GM12892 (cell line): ENCODE data around the gene ANKRD63.

Experiments used
- POLR2A ChIP-seq: IDR thresholded peaks from 2 replicates; pipeline ENCODE4 v1.6.1; 2011; ENCODE audit warnings: low read depth, low read length, control low read depth
- POLR2AphosphoS5 ChIP-seq: IDR thresholded peaks from 2 replicates; pipeline ENCODE4 v1.6.1; 2011; ENCODE audit warnings: low read depth, low read length, control low read depth
- TAF1 ChIP-seq: IDR thresholded peaks from 2 replicates; pipeline ENCODE4 v1.6.1; 2011; ENCODE audit warnings: low read depth, mild to moderate bottlenecking, control low read depth, low read length, borderline replicate concordance

GRCh38 chr15:40265355-40265754 is 17.5 kb downstream of the ANKRD63 start:
- TF ChIP-seq POLR2A (no peak), POLR2AphosphoS5 (no peak), TAF1 (no peak)
